SK-N-SH treated with all-trans-retinoic acid at 6 μM for 48 hours (cell line): ENCODE data around the gene TLR2.

ENCODE experiments used
- CSRNP3 ChIP-seq: fragments of 250-450 bp; sonication (Bioruptor Pico); IDR thresholded peaks from 2 replicates; pipeline ENCODE4 v1.5.1; 2021; ENCODE audit warnings: mild to moderate bottlenecking, moderate library complexity
- PATZ1 ChIP-seq: fragments of 250-450 bp; sonication (Bioruptor Pico); IDR thresholded peaks from 2 replicates; pipeline ENCODE4 v1.8.0; 2020; ENCODE audit warnings: mild to moderate bottlenecking, moderate library complexity, borderline replicate concordance
- ZFP30 ChIP-seq: fragments of 450-650 bp; formaldehyde crosslinking; IDR thresholded peaks from 2 replicates; pipeline ENCODE4 v1.5.0; 2022; ENCODE audit warnings: mild to moderate bottlenecking, moderate library complexity
- ZNF8 ChIP-seq: fragments of 450-650 bp; formaldehyde crosslinking; IDR thresholded peaks from 2 replicates; pipeline ENCODE4 v1.5.0; 2020; ENCODE audit warnings: mild to moderate bottlenecking, moderate library complexity
- TF ChIP-seq, protein P1 (sequence below): fragments of 250-450 bp; sonication (Bioruptor Pico); IDR thresholded peaks from 2 replicates; pipeline ENCODE4 v1.5.1; 2020; ENCODE audit warnings: low read depth, mild to moderate bottlenecking, moderate library complexity

DNA sequence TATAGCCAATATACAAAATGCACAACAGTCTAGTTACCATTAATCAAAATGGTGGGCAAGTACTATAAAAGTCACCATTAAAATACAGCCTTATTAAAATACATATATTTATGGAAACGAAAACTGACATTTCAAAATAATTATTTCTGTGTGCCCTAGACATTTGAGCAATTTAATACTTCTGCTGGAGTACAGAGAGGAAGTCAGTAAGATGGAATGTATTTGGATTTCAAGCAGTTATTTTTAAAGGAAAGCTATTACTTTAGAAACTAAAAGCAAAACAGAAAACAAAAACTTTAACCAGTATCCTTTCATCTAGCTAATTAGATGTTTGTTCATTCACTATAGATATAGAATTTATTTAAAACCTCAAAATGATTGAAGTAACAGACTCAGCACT, 37.8 kb upstream of the TLR2 start:
- TF ChIP-seq PATZ1 (CRISPR knock-in tag) (no peak), ZNF8 (CRISPR knock-in tag) (no peak), ZFP30 (no peak), CSRNP3 (CRISPR knock-in tag) (no peak)
- TF ChIP-seq, protein P1, sequence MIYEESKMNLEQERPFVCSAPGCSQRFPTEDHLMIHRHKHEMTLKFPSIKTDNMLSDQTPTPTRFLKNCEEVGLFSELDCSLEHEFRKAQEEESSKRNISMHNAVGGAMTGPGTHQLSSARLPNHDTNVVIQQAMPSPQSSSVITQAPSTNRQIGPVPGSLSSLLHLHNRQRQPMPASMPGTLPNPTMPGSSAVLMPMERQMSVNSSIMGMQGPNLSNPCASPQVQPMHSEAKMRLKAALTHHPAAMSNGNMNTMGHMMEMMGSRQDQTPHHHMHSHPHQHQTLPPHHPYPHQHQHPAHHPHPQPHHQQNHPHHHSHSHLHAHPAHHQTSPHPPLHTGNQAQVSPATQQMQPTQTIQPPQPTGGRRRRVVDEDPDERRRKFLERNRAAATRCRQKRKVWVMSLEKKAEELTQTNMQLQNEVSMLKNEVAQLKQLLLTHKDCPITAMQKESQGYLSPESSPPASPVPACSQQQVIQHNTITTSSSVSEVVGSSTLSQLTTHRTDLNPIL (CRISPR knock-in tag), result no peak
